ENCODE results near the gene EFNB2.

Gene EFNB2

GRCh38 chr13:106467427-106468122 is 67.9 kb downstream of the EFNB2 start:
- DNase-seq (ENCODE audit: low spot score), result no peak
- in situ Hi-C loops (cut with MboI; ENCODE audit: low pct_unique_long_range_greater_than_20kb, low sequenced_read_pairs, unreplicated experiment), result no loop called here
- no peak for TF ChIP-seq CTCF (IDR thresholded peaks at IDR 0.05; ENCODE audit: extremely low read depth, insufficient read depth, missing control alignments)

GRCh38 chr13:106466691-106467426 is 68.6 kb downstream of the EFNB2 start:
- in situ Hi-C loops (cut with MboI; ENCODE audit: low pct_unique_long_range_greater_than_20kb, low sequenced_read_pairs, unreplicated experiment), result no loop called here
- TF ChIP-seq CTCF (IDR thresholded peaks at IDR 0.05; ENCODE audit: extremely low read depth, insufficient read depth, missing control alignments), result no peak
- no peak for DNase-seq (ENCODE audit: low spot score)

- no peak for TF ChIP-seq CTCF (IDR thresholded peaks at IDR 0.05; ENCODE audit: extremely low read depth, insufficient read depth, missing control alignments)
- no peak for DNase-seq (ENCODE audit: low spot score)
- in situ Hi-C loops (cut with MboI; ENCODE audit: low pct_unique_long_range_greater_than_20kb, low sequenced_read_pairs, unreplicated experiment), result no loop called here
These were observed 71.4 kb downstream of the EFNB2 start for GRCh38 chr13:106464076-106464475.

- no peak for TF ChIP-seq CTCF (IDR thresholded peaks at IDR 0.05; ENCODE audit: extremely low read depth, insufficient read depth, missing control alignments)
- DNase-seq (ENCODE audit: low spot score), result no peak
- in situ Hi-C loops (cut with MboI; ENCODE audit: low pct_unique_long_range_greater_than_20kb, low sequenced_read_pairs, unreplicated experiment), result no loop called here
These were observed 72.8 kb downstream of the EFNB2 start for GRCh38 chr13:106462710-106463109.

GRCh38 chr13:106455777-106456176 is 79.7 kb downstream of the EFNB2 start:
- in situ Hi-C loops (cut with MboI; ENCODE audit: low pct_unique_long_range_greater_than_20kb, low sequenced_read_pairs, unreplicated experiment), result no loop called here
- no peak for TF ChIP-seq CTCF (IDR thresholded peaks at IDR 0.05; ENCODE audit: extremely low read depth, insufficient read depth, missing control alignments)
- DNase-seq (ENCODE audit: low spot score), result no peak

GRCh38 chr13:106455190-106455589 is 80.3 kb downstream of the EFNB2 start:
- in situ Hi-C loops (cut with MboI; ENCODE audit: low pct_unique_long_range_greater_than_20kb, low sequenced_read_pairs, unreplicated experiment), result no loop called here
- no peak for TF ChIP-seq CTCF (IDR thresholded peaks at IDR 0.05; ENCODE audit: extremely low read depth, insufficient read depth, missing control alignments)
- no peak for DNase-seq (ENCODE audit: low spot score)

Data from GM13977 (cell line).